NCI-H510A (cell line): Measurements from ENCODE around the gene CPT1B.

Source experiments
- DNase-seq: peaks from one replicate; lab custom pipeline; 2025; lab: John Stamatoyannopoulos, UW

CPT1B gene

GRCh38 chr22:50585781-50586180 is 7.6 kb upstream of the CPT1B start:
- no peak for DNase-seq

- DNase-seq: no peak
Measured at GRCh38 chr22:50585238-50585637, 7.0 kb upstream of the CPT1B start.

- no peak for DNase-seq
Measured at GRCh38 chr22:50584106-50585096, 6.2 kb upstream of the CPT1B start.

- DNase-seq: no peak
Measured at GRCh38 chr22:50583294-50583861, 5.2 kb upstream of the CPT1B start.

GRCh38 chr22:50582493-50583293 is 4.5 kb upstream of the CPT1B start, which contains the start of gene CHKB:
CHKB (minus strand) TSS chr22:50582849; CDS start chr22:50582781, 68 bp downstream.
- peak; percentile 95 for DNase-seq

- DNase-seq: peak; percentile 34
Measured at GRCh38 chr22:50581950-50582492, 3.8 kb upstream of the CPT1B start.

- no peak for DNase-seq
Measured at GRCh38 chr22:50581031-50581949, 3.1 kb upstream of the CPT1B start.

GRCh38 chr22:50579752-50580151 is 1.5 kb upstream of the CPT1B start:
- no peak for DNase-seq

GRCh38 chr22:50578776-50579310 is 616 bp upstream of the CPT1B start:
- no peak for DNase-seq

GRCh38 chr22:50577697-50577986 is 585 bp downstream of the CPT1B start:
- DNase-seq: no peak

GRCh38 chr22:50576806-50577696 is 1.2 kb downstream of the CPT1B start:
- DNase-seq: no peak

GRCh38 chr22:50576070-50576469 is 2.2 kb downstream of the CPT1B start:
- DNase-seq: no peak

- DNase-seq: no peak
Measured at GRCh38 chr22:50575426-50575941, 2.7 kb downstream of the CPT1B start.

GRCh38 chr22:50574383-50574755 is 3.9 kb downstream of the CPT1B start:
- DNase-seq: no peak

GRCh38 chr22:50573491-50574382 is 4.5 kb downstream of the CPT1B start:
- no peak for DNase-seq

GRCh38 chr22:50572965-50573364 is 5.3 kb downstream of the CPT1B start:
- no peak for DNase-seq

GRCh38 chr22:50571264-50572175 is 6.7 kb downstream of the CPT1B start:
- no peak for DNase-seq

- DNase-seq: no peak
Measured at GRCh38 chr22:50570861-50571260, 7.4 kb downstream of the CPT1B start.
